ENCODE measurements around the gene CA4.

The CA4 gene

DNA sequence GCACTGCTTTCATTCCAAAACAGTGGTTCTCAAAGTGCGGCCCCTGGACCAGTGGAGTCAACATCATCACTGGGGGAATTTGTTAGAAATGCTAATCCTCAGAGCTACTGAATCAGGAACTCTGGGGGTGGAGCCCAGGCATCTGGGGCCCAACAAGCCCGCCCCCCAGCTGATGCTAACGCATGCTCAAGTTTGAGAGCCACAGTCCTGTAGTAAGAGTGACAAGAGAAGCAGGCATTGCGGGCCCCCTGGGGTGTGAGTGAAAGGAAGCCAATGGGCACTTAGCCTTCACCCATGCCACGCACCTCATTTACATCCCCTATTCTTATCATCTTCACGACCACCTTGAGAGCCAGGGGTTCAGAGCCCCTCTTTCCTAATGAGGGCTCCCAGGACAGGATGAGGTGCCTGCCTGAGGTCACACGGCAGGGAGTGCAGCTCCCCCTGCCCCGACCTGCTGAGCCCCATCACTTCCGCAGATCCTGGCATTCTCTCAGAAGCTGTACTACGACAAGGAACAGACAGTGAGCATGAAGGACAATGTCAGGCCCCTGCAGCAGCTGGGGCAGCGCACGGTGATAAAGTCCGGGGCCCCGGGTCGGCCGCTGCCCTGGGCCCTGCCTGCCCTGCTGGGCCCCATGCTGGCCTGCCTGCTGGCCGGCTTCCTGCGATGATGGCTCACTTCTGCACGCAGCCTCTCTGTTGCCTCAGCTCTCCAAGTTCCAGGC lies 9.1 kb downstream of the CA4 start (continued):
- no peak for TF ChIP-seq BCL11A (tag by site-specific recombination; IDR thresholded peaks at IDR 0.05; ENCODE audit: low read depth)
- TF ChIP-seq, protein P1, sequence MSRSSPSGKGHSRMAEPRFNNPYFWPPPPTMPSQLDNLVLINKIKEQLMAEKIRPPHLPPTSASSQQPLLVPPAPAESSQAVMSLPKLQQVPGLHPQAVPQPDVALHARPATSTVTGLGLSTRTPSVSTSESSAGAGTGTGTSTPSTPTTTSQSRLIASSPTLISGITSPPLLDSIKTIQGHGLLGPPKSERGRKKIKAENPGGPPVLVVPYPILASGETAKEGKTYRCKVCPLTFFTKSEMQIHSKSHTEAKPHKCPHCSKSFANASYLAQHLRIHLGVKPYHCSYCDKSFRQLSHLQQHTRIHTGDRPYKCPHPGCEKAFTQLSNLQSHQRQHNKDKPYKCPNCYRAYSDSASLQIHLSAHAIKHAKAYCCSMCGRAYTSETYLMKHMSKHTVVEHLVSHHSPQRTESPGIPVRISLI (tag by site-specific recombination; IDR thresholded peaks at IDR 0.05): no peak
- peak; percentile 21; the same call in 1 of the 2 replicates for TF ChIP-seq ZBTB20 (tag by site-specific recombination; IDR thresholded peaks at IDR 0.05)
- TF ChIP-seq ZNF121 (tag by site-specific recombination; IDR thresholded peaks at IDR 0.05): no peak
- no peak for TF ChIP-seq ZNF37A (tag by site-specific recombination; IDR thresholded peaks at IDR 0.05)
- TF ChIP-seq PRDM1 (tag by site-specific recombination; IDR thresholded peaks at IDR 0.05): no peak

DNA sequence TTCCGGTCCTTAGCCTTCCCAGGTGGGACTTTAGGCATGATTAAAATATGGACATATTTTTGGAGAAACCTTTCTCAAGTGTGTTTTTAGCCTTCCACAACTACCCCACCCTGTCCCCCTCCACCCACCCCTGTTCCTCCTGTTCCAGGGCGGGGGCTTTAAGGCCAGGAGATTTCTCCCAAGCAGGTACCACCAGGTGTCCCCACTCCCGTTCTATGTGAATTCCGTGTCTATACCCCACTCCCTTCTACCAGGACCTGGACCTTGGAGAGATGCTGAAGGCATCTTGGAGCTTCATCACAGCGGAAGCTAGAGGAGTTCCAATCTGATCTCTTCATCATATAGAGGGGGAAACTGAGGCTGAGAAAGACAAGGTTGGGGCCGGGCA lies 9.7 kb downstream of the CA4 start:
- CTCF ChIA-PET: interaction anchor here (2.0 kb wide), 1 partner anchor 17 kb away, joined by 8 read pairs; no protein-coding TSS in a partner anchor

More for the DNA sequence above, 9.7 kb downstream of the CA4 start:
- Histone ChIP-seq H3K9me3 (ENCODE audit: control insufficient read depth, insufficient read depth, low read depth, low read length) (no peaks in the 10 kb centered on the region), H3K27ac (ENCODE audit: extremely low read depth, low read depth, low read length) (no peak overlapping the region), H3K4me1 (ENCODE audit: control insufficient read depth, insufficient read depth, low read length) (no peaks in the 10 kb centered on the region), H3K36me3 (ENCODE audit: control insufficient read depth in 2 of 2, insufficient read depth in 1 of 2, low read length in 2 of 2) (no peaks in the 10 kb centered on the region), H3K4me3 (ENCODE audit: low read depth, low read length) (no peak overlapping the region)
- POLR2A ChIA-PET: no interaction called here
- TF ChIP-seq, protein P2, sequence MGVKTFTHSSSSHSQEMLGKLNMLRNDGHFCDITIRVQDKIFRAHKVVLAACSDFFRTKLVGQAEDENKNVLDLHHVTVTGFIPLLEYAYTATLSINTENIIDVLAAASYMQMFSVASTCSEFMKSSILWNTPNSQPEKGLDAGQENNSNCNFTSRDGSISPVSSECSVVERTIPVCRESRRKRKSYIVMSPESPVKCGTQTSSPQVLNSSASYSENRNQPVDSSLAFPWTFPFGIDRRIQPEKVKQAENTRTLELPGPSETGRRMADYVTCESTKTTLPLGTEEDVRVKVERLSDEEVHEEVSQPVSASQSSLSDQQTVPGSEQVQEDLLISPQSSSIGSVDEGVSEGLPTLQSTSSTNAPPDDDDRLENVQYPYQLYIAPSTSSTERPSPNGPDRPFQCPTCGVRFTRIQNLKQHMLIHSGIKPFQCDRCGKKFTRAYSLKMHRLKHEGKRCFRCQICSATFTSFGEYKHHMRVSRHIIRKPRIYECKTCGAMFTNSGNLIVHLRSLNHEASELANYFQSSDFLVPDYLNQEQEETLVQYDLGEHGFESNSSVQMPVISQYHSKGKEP (tag by site-specific recombination; IDR thresholded peaks at IDR 0.05): no peak
- no peak for TF ChIP-seq ZNF248 (tag by site-specific recombination; IDR thresholded peaks at IDR 0.05)
- TF ChIP-seq, protein P3, sequence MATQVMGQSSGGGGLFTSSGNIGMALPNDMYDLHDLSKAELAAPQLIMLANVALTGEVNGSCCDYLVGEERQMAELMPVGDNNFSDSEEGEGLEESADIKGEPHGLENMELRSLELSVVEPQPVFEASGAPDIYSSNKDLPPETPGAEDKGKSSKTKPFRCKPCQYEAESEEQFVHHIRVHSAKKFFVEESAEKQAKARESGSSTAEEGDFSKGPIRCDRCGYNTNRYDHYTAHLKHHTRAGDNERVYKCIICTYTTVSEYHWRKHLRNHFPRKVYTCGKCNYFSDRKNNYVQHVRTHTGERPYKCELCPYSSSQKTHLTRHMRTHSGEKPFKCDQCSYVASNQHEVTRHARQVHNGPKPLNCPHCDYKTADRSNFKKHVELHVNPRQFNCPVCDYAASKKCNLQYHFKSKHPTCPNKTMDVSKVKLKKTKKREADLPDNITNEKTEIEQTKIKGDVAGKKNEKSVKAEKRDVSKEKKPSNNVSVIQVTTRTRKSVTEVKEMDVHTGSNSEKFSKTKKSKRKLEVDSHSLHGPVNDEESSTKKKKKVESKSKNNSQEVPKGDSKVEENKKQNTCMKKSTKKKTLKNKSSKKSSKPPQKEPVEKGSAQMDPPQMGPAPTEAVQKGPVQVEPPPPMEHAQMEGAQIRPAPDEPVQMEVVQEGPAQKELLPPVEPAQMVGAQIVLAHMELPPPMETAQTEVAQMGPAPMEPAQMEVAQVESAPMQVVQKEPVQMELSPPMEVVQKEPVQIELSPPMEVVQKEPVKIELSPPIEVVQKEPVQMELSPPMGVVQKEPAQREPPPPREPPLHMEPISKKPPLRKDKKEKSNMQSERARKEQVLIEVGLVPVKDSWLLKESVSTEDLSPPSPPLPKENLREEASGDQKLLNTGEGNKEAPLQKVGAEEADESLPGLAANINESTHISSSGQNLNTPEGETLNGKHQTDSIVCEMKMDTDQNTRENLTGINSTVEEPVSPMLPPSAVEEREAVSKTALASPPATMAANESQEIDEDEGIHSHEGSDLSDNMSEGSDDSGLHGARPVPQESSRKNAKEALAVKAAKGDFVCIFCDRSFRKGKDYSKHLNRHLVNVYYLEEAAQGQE (tag by site-specific recombination; IDR thresholded peaks at IDR 0.05): no peak
- TF ChIP-seq, protein P4, sequence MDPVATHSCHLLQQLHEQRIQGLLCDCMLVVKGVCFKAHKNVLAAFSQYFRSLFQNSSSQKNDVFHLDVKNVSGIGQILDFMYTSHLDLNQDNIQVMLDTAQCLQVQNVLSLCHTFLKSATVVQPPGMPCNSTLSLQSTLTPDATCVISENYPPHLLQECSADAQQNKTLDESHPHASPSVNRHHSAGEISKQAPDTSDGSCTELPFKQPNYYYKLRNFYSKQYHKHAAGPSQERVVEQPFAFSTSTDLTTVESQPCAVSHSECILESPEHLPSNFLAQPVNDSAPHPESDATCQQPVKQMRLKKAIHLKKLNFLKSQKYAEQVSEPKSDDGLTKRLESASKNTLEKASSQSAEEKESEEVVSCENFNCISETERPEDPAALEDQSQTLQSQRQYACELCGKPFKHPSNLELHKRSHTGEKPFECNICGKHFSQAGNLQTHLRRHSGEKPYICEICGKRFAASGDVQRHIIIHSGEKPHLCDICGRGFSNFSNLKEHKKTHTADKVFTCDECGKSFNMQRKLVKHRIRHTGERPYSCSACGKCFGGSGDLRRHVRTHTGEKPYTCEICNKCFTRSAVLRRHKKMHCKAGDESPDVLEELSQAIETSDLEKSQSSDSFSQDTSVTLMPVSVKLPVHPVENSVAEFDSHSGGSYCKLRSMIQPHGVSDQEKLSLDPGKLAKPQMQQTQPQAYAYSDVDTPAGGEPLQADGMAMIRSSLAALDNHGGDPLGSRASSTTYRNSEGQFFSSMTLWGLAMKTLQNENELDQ (tag by site-specific recombination; IDR thresholded peaks at IDR 0.05; ENCODE audit: low read depth): no peak
- no peak for TF ChIP-seq HOXD13 (CRISPR knock-in tag; IDR thresholded peaks at IDR 0.05; ENCODE audit: borderline replicate concordance)
- TF ChIP-seq ZNF660 (tag by site-specific recombination; IDR thresholded peaks at IDR 0.05): no peak
- TF ChIP-seq ZNF2 (tag by site-specific recombination; IDR thresholded peaks at IDR 0.05): no peak
- TF ChIP-seq, protein P5, sequence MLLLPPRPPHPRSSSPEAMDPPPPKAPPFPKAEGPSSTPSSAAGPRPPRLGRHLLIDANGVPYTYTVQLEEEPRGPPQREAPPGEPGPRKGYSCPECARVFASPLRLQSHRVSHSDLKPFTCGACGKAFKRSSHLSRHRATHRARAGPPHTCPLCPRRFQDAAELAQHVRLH (tag by site-specific recombination; IDR thresholded peaks at IDR 0.05): no peak
- TF ChIP-seq, protein P6, sequence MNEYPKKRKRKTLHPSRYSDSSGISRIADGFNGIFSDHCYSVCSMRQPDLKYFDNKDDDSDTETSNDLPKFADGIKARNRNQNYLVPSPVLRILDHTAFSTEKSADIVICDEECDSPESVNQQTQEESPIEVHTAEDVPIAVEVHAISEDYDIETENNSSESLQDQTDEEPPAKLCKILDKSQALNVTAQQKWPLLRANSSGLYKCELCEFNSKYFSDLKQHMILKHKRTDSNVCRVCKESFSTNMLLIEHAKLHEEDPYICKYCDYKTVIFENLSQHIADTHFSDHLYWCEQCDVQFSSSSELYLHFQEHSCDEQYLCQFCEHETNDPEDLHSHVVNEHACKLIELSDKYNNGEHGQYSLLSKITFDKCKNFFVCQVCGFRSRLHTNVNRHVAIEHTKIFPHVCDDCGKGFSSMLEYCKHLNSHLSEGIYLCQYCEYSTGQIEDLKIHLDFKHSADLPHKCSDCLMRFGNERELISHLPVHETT (tag by site-specific recombination; IDR thresholded peaks at IDR 0.05): no peak
- TF ChIP-seq ZNF610 (tag by site-specific recombination; IDR thresholded peaks at IDR 0.05; ENCODE audit: borderline replicate concordance): no peak
- TF ChIP-seq ZNF585B (tag by site-specific recombination; IDR thresholded peaks at IDR 0.05): no peak

Measured in HEK293 (cell line).